DMS153 (cell line): ENCODE data around the gene EXD3.

Experiments used
- DNase-seq: peaks from one replicate; lab custom pipeline; 2025; lab: John Stamatoyannopoulos, UW

EXD3 gene

DNA sequence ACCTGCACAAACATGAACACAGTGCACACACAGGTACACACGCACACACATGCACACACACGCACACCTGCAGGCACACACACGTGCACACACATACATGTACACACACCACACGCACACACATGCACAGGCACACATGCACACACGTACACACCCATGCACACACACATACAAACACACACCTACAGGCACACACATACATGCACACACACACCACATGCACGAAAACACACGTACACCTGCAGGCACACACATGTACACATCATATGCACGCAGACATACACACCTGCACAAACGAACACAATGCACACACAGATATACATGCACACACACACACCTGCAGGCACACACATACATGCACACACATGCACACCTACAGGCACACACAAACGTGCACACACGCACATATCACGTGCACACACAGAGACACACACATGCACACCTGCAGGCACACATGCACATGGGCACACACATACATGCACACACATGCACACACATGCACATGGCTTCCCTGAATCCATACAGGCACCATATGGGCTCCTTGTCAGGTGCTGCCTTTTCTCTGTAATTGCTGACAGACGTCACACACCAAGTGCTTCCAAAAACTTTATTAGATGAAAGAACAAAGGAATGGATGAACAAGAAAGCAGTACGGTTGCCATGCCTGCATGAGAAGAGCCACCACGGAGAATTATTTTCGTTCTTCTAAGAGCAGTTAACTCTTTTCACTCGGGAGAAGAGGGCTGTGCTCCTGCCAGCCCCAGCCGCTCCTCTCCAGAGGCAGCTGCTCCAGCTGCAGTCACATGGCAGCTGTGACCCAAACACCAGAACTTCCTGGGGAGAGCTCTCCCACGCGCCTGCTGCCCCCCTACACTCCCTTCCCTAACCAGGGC lies 57.2 kb downstream of the EXD3 start:
- no peak for DNase-seq

DNA sequence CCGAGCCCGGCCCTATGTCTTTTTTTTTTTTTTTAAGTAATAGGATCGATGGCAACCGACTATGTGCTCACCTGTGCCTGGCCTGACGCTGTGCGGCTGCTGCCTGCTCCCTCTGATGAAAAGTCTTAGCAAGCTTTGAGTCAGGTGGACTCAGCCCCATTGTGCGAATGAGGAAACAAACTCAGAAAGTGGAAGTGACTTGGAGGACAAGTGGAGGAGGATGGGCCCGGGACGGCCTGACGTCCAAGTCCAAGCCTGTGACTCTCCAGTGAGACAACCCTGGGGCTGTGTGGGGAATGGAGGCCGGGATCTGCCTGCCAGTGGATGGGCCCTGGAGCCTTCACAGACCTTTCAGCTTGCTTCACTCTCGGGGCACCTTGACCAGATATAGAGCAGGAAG lies 57.9 kb downstream of the EXD3 start:
- DNase-seq, result no peak

DNA sequence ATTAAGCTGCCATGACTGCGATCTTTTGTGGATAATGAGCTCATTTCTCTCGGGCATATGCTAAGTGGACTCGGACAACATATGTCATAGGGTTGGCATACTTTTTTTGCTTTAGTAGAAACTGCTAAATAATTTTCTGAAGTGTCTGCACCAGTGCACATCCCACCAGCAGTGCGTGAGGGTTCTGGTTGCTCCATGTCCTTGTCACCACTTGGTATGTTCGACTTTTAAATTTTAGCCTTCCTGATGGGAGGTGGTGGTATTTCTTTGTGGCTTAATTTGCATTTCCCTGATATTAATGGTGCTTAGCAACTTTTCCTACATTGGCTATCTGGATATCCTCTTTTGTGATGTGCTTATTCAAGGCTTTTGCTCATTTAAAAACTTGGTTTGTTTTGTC lies 63.1 kb downstream of the EXD3 start:
- no peak for DNase-seq

DNA sequence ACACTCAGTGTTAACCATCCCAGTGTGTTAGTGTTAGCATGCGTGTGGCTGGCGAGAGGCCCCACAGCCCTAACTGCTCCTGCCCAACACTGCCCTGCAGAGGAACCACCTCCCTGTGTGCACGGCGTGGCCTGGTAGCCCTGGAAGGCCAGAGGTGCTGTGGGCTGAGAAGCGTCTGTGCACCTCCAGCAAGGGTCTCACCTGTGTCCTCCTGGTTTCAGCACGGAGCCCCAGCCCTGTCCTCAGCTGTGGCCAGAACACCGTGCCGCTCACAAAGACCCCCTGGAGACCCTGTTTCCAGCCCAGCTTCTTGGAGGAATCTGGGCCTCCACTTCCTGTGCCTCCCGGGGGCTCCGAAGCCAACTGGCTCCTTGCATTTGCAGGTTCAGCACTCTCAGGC lies 64.8 kb downstream of the EXD3 start:
- no peak for DNase-seq

DNA sequence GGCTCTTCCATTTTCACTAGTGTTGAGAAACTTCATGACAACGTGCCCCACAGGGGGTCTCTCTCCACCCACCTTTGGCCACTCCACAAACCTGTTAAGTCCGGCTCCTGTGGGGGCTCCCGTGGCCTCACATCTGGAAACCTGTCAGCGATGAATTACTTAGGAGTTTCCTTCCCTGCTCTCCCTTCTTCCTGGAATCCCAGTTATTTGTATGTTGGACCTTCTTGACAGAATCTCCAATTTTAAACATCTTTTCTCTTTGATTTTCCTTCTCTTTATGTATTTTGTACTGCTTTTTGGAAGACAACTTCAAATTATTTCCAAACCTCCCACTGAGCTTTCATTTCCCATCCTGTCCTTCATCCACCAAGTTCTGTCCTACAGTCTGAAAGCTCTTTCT lies 65.8 kb downstream of the EXD3 start:
- no peak for DNase-seq

DNA sequence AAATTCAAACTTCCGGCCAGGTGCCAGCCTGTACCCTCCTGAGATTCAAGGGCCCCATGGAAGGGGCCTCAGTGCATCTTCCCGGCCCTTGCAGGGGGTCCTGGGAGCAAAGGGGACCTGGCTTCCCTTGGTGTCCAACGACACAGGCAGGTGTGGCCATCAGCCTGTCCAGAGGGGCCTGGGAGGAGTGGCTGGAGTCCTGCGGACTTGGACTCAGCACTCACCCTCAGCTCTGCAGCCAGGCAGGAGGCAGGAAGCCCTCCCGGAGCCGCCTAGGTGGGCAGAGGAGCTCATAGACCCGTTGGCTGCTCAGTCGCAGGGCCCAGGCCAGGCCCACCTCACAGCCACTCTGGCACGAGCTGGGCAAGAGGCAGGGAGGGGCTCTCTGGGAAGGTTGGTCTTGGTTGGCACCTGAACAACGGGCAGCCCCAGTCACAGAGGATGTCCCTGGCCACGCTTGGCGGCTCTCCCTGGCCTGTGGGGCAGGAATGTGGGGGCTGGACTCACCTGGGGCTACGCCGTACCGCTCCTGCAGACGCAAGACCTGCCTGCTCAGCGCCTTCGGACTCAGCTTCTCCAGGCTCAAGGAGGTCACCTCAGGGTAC lies 67.1 kb downstream of the EXD3 start:
- DNase-seq, result no peak

DNA sequence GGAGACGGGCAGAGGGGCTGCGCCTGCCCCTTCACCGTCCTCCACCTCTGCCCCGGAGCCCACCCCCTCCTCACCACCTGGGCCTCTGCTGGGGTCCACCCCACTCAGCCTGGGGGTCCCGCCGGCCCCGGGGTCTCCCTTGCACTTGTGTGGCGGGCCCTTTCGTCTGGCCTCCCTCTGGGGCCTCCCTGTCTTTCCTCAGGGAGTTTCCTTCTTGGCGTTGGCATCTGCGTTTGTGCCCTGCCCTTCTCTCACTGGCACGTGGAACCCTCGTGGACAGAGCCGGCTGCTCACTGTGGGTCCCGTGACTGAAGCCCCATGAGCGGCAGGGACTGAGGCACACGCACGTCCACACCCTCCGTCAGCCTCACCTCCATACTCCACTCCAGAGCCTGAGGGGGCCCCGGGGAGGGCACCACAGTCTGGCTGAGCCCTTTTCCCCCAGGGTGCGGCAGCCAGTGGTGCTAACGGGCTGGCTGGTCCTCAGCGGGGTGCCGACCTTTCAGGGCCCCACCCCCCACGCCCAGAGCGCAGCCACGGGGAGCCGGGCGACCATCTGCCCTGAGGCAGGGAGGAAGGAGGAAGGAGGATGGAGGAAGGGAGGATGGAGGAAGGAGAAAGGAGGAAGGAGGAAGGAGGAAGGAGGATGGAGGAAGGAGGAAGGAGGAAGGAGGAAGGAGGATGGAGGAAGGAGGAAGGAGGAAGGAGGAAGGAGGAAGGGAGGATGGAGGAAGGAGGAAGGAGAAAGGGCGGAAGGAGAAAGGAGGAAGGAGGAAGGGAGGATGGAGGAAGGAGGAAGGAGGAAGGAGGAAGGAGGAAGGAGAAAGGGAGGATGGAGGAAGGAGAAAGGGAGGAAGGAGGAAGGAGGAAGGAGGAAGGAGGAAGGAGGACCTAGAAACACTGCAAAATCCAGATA lies 67.9 kb downstream of the EXD3 start:
- DNase-seq, result no peak

DNA sequence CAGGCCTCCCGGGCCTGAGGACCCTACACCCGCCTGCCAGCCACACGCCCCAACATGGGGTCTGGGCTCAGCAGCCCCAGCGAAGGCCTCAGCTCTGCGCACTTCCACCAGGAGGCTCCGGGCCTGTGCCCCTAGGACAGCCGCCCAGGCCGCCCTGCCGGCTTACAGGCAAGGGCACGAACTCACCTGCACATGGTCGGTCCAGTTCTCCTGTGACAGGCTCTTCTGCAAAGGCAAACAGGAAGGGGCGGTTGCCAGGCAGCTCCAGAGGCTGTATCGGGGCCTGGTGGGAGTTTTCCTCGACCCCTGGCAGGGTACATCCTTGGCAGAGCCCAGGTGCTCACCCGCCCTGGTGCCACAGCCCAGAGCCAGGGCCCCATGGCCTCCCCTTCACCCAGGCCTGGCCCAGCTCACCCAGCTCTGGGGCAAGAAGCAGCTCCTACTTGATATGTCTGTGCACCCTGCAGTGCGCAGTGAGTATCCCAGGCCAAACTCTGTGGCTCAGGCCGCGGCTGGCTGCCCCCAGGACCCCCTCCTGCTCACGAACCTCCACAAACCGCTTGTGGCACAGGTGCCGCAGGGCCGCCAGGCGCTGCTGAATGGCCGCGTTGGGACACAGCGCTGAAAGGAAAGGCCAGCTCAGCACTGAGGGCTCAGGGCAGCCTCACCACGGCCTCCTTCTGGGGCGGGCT lies 68.7 kb downstream of the EXD3 start:
- no peak for DNase-seq

DNA sequence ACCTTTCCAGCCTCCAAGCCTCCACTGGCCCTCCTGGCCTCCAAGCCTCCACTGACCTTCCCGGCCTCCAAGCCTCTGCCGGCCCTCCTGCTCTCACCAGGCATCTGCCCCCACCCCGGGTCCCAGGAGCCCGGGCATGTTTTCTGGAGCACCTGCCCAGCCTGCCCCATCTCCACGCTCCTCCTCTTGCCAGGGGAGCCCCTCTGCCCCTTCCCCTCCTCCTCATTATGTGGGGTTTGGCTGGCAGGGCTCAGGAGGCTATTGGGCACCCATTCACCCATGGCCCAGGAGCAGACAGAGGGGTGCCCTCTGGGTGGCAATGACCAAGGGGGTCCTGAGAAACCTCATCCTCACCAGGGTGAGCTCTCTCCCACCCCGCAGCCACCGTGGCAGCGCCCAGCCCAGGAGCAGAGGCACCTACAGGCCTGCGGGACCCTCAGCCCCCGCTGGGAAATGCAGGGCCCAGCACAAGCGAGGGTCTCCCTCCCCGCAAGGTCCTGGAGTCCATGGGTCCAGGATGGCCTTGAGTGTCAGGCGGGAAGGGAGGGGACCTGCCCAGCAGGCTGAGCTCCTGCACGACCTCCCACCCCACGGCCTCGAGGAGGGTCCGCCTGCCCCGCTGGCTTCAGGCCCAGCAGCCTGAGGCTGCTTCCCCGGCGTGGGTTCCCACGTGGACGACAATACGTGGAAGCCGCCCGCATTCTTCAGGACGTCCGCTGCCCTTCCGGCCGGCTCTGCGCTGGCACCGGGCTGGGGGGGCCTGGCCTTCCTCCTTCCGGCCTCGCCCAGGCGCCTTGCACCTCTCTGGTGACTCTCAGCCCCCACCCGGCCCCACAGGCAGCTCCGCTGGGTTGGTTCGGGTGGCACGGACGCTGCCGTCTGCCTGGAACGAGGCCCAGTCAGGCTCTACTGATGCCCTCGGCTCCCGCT lies 69.5 kb downstream of the EXD3 start:
- no peak for DNase-seq

DNA sequence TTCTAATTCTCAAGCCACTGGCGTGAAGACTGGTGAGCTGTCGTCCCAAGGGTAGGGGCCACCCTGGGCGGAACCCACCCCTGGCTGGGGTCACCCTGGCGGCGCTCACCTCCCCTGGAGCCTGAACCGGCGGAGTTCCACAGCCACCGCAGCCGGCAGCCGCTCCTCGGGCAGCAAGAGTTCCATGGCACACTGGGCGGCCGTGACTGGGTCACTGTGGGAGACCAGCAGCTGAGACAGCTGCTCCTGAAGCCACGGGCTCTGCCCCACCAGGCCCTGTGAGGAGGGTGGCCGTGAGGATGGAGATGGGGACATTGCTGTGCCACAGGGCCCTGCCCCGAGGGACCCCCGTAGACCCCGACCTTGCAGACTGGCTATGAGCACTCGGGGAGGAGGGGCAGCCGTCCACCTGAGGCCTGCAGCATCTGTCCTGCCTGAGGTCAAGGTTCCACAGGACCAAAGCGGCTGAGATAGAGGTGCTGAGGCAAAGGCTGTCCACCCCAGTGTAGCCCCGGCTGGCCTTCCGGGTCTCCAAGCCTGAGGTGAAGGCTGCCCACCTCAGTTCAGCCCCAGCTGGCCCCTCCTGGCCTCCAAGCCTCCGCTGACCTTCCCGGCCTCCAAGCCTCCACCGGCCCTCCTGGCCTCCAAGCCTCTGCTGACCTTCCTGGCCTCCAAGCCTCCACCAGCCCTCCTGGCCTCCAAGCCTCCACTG lies 70.3 kb downstream of the EXD3 start:
- DNase-seq, result no peak

DNA sequence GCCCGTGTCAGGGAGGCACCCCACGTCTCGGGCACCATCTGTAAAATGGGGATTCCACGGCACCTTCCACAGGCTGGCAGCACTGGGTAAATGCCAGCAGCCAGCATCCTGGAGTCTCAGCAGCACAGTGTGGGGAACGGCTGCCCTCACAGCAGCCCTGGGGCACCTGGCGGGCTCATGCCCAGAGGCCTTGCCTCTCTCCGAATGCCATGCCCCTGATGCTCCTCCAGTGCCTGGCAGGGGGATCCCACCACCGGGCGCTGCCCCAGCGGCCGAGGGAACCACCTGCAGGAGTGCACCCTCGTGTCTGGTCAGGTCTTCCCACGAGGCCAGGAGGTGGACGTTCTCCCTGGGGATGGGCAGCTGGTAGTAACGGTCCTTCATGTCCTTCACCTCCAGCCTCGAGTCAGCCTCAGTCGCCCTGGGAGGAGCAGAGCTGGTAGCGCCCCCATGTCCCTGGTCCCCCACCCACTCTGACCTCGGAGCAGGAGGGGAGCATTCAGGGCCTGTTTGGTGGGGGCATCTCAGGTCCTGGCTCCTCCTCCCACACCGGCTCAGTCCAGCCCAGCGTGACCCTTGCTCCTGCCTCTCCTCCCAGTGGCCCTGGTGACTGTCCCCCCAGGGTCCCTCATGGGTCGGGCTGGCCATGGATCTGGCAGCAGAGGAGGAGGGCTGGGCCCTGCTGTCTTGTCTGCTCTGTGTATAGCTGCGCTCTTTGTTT lies 71.0 kb downstream of the EXD3 start:
- no peak for DNase-seq

DNA sequence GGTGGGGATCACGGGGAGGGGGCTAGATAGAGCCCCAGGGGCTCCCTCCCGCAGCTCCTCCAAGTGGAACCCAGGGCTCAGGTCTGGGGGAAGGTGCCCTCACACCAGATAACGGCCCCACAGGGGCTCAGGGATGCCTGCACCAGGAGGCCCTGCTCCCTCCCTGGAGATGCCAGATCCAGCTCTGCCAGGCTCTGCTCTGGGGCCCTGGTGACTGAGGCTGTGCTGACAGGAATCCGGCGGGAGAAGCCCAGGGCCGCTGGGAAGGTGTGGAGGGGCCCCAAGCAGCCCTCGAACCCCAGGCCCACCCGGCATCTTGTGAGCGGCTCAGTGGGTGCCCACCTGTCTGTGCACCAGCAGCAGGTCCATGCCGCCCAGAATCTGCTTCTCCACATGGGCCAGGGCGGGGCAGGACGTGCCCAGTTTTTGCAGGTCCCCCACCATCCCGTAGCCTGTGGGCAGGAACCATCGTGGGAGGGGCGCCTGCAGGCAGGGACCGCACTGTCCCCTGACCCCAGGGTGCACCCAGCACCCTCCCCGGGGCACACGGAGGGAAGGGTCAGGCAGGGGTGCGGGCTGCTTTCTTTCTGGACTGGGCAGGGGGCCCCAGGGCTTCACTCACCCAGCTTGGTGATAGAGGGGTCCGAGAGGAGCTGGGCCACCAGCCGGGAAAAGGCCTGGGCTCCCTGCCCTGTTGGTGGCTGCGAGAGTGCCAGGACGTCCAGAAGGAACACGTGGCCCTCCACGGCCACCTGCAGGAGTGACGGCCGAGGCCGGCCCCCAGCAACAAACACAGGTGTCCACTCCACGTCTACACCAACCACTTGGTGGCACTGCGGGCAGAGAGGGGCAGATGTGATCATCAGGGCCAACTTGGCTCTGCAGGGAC lies 72.0 kb downstream of the EXD3 start:
- DNase-seq, result no peak

DNA sequence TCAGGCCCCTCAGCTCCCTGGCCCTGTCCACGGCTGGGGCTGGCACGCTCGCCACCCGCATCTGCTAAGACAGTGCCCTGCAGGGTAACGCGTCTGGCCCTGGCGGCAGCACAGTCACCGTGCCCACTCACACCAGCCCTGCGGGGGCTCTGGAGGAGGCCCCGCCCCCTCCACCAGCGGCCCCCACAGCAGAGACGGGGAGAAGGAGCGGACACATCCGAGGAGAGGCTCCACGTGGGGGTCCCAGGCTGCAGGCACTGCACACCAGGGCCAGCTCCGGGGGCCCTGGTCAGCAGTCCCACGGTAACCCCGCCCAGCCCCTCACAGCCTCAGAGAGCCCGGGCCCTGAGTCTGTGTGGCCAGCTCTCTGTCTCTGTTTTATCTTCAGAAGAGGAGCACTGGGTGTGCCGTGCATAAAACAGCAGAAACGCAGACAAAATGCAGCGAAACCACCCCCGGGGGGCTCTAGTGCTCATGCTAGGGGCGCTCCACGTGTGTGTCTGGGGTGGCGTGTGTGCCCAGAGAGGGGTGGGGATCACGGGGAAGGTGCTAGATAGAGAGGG lies 73.4 kb downstream of the EXD3 start:
- no peak for DNase-seq

DNA sequence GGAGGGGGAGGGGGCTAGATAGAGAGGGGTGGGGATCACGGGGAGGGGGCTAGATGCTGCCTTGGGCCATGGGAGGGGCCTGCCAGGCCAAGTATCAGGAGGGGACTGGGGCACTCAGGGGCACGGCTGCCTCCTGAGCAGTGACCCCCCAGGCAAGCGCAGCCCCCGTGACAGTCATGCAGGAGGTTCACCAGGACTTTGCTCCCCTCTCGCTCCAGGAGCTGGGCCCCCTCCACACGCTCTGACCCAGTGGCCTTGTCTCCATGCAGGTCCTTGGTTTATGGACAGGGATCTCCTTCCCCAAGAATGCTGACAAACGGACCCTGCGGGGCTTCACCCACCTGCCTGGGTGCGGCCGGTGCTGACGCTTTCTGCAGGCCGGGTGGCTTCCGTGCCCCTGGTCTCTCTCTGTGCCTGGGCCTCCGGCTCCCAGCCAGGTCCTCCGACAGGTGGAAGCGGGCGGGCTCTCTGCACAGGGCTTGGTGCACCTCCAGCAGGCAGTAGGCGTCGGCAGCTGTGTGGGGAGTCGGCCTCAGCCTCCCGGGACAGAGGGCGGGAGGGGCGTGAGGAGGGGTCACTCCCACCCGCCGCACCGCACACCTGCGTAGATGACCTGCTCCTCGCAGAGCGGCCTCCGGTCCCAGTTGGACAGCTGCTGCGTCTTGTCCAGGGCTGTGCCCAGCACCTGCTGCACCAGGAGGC lies 74.0 kb downstream of the EXD3 start:
- DNase-seq, result no peak

DNA sequence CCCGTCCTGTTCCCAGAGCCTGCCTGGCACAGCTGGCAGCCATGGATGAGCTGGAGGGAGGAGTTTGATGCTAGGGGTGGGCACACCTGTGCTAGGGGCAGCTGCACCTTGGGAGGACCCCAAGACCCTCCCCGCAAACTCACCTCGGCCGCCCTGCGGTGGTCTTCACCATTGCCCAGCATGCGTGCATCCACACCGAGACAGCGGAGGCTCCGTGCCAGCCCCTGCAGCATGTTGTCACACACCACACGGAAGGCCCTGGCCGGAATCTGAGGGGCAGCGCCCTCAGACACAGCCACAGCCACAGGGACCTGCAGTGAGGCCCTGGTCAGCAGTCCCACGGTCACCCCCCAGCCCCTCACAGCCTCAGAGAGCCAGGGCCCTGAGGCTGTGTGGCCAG lies 75.0 kb downstream of the EXD3 start:
- no peak for DNase-seq

DNA sequence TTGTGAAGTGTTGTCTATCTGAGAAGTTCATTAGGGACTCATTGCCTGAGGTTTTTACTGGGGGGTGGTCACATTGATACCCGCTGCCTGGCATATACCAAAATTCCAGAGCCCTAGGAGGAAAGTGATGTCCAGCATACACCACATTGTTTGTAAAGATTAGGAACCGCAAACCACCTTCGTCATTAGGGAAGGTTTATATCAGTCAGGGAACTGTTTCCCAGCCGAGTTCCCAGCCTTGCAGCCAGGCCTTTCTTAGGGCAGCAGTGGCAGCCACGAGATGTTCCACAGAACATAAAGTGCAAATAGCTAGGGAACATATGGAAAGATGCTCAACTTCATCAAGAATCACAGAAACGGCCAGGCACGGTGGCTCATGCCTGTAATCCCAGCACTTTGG lies 80.5 kb downstream of the EXD3 start:
- DNase-seq, result no peak

DNA sequence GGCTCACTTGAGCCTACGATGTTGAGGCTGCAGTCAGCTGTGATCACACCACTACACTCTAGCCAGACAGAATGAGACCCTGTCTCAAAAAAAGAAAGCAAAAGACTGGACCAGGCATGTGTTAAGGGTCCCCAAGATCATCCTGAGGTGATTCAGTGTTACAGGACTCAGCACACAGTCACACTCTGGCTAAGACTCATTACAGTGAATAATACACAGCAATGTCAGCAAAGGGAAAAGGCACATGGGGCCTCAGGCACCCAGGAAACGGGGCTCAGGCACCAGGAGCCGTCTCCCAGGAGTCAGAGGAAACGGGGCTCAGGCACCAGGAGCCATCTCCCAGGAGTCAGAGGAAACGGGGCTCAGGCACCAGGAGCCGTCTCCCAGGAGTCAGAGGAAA lies 81.7 kb downstream of the EXD3 start:
- DNase-seq, result no peak
